GM21515 (cell line): ENCODE measurements around the gene ASPHD1.
"Not testable (repeated sequence)": the region's sequence is repeated elsewhere in the genome, so short reads cannot be mapped to it uniquely, and the experiment has no call there.

Source experiments
- ATAC-seq: cut with Tn5 transposase; IDR thresholded peaks from one replicate; pipeline ENCODE4 v1.9.1; 2021; ENCODE audit not compliant: unreplicated experiment

The ASPHD1 gene

DNA sequence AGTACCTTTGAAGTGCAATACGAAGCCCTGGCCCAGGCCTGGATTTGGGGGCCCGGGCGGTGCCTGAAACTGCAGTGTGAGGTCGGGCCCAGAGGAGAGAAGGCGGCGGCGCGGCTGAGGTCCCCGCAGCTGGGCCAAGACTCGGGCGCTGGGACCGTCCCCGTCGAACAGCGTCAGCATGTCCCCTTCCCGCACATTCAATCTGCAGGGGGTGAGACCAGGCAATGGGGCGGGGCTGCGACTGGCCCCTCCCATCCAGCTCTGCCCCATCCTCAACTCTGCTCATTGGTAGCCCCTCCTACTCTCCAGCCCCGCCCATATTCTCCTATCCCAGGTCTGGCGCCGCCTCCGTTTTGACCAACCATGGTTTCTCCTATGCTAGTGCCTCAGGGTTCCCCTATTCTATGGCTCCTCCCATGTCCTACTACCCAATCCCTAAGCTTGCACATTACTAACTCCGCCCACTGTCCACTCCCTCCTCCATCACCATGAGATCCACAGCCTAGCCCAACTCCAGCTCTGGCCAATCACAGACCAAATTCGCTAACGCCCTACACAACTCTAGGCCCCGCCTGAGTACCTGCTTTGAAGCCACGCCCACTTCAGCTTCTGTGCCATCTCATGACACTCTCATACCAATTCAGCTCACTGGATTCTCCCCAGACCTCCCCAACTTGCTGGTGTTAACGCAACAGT lies 22.9 kb upstream of the ASPHD1 start:
- no peak for ATAC-seq

DNA sequence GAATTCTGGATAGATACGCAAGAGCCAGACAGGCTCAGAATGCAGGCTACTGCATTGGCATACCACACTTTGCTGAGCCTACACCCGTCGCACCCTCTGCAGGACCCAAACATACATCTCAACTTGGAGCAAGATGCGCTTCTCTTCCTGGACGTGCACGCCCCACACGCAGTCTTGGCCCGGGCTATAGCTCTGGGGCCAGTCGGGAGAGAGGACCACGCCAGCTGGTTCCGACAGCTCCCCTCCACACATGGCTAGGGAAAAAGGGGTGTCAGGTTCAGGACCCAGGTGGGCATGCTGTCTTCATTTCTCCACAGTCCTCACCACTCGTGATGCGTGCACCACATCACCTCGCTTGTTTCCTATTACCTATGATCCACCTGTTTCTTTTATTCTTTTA lies 22.1 kb upstream of the ASPHD1 start:
- no peak for ATAC-seq

DNA sequence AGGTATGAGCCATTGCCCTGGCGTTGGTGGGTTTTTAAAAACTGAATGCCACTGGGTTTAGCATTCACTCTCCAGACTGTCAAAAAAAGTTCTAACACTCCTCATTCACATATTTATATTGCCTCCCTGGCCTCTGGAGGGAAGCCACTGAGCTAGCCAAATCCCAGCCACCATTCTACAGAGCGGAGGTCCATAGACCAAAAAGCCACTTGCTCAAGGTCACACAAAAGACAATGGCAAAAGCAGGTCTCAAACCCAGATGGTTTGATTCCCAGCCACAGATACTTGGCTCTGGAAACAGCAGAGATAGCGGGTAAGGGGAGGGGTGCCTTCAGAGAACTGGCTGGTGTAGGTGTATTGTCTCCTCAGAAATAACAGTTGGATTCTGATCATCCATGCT lies 19.2 kb upstream of the ASPHD1 start:
- ATAC-seq: no peak

DNA sequence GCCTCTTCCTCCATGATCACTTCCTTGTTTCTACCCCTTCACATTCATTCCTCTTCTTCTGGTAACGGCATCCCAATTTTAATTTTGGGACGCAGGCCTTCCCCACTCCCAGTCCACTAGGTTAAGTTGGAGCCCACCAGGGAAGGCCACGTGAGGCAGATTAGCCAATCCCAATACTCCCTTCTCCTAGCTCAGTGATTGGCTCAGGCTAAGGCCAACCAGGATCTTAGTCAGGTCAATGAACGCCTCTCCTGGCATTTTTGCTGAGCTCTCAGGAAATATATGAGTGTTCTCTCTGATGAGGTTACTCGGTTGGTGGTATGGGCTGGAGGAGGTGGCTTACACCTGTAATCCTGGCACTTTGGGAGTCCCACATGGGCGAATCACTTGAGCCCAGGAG lies 16.3 kb upstream of the ASPHD1 start:
- ATAC-seq: no peak

DNA sequence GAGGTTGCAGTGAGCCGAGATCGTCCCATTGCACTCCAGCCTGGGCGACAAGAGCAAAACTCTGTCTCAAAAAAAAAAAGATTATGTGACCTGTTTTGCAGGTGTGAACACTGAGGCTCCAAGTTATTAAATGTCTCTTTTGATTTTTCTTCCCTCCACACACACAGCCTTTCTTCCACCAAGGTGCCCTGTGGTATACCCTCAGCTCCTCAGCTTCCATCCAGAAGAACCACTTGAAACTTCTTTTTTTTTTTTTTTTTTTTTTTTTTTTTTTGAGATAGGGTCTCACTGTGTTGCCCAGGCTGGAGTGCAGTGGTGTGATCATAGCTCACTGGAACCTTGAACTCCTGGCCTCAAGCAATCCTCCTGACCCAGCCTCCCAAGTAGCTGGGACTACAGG lies 10.9 kb upstream of the ASPHD1 start:
- not testable (repeated sequence) for ATAC-seq

DNA sequence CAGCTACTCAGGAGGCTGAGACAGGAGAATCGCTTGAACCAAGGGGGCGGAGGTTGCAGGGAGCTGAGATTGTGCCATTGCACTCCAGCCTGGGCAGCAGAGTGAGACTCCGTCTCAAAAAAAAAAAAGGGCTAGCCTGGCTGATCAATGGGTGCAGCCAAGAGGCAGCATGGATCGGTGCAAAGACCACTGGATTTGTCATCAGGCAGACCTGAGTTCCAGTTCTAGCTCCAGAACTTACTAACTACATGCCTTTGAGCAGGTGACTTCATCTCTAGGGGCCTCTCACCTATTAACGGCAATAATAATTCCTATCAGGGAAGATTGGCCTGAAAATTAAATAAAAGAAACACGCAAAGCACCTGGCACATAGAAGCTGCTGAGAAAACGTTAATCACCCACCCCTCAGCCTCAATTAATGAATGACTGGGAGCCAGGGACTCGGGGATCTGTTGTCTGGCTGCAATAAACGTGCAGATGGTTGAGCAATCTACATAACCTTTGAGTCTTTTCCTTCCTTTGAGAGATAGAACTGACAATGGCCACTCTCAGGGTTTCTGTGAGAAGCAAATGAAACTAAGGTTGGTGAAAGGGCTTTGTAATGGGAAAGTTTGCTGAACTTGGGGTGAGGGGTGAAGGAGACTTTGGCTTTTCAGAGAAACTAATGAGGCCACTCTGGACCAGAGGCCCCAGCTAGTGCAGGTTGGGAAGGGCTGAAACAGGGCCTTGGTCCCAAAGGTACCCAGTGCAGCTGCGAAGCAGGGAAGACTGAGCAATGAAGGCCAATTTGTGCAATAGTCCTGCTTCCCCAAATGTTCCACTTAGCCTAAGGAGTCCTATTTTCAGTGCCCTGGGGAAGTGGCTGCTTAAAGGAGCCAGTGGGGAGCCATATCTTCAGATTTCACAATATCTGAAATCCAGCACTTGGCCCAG lies 8.5 kb upstream of the ASPHD1 start:
- no peak for ATAC-seq

DNA sequence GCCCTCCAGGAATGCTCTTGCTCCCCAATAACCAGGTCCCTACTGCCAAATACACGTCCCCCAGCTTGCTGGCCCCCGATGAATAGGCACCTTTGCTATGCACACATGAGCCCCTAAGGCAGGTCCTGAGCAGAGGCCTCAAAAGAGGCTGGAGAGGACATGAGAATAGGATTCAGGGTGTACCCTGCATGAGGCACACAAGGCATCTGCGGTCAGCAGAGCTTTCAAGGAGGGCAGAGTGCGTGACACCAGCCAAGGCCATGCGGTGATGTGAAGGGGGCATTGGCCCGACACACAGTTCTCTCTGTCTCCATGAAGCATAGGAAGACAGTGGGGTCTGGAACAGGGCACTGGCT lies 7.9 kb upstream of the ASPHD1 start:
- ATAC-seq: no peak

DNA sequence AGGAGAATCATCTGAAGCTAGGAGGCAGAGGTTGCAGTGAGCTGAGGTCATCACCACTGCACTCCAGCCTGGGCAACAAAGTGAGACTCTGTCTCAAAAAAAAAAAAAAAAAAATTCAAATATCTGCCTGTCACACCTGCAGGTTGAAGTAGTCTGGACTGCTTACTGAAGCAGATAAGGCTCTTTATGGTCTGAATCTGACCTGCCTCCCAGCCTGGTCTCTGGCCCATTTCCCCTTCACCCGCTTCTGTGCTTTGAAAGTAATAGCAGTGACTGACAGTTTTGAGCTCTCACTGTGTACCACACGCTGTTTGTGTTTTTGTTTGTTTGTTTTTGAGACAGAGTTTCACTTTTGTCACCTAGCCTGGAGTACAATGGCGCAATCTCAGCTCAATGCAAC lies 6.7 kb upstream of the ASPHD1 start:
- no peak for ATAC-seq

DNA sequence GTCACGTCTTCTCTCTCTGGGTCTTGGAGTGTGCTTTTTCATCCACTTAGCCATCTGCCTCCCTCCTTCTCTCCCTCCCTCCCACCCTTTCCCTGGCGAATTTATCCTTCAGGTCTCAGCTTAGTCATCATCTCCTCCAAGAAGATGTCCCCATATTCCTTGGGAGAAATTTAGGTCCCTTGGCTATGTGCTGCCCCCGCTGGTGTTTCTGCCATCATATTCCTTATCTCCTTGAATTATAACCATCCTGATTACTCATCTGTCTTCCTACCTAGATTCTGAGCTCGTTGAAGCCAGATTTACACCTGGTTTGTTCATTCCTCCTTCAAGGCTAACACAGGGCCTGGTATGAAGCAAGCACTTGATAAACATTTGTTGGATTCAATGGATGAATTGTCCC lies 5.9 kb upstream of the ASPHD1 start:
- ATAC-seq: no peak

DNA sequence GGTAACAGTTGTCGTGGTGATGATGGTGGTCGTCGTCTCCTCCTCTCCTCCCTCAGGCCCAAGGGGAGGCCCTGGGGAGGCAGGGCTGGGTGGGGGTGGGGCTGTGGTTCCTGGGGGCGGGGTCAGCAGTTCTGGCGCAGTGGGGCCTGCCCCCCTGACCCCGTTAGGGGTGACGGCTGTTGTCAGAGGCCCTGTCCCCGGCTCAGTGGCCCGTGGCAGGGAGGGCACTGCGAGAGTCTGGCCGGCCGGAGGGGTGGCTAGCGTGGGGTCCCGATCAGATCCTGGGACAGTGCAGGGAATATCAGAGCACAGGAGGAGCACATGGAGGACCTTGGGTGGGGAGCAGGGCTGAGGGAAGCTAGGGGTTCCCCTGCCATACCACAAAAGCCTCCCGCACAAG lies 3.4 kb upstream of the ASPHD1 start:
- ATAC-seq: no peak

DNA sequence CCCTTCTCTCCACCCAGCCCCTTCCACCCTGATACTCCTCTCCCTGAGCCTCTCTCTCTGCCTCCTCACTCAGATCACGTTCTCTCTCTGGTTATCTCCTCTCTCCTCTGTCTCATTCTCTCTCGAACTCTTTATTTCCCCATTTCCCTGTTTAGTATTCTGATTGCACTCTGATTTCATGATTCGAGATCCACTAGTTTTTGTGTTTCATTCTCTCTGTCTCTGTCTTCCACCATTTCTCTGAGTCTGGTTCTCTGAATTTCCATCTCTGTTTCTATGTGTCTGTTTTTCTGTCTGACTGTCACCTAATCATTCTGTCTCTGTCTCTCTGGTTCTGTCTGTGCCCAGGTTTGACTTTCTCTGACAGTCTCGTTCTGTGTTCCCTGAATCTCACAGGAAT lies 3.0 kb upstream of the ASPHD1 start:
- no peak for ATAC-seq

DNA sequence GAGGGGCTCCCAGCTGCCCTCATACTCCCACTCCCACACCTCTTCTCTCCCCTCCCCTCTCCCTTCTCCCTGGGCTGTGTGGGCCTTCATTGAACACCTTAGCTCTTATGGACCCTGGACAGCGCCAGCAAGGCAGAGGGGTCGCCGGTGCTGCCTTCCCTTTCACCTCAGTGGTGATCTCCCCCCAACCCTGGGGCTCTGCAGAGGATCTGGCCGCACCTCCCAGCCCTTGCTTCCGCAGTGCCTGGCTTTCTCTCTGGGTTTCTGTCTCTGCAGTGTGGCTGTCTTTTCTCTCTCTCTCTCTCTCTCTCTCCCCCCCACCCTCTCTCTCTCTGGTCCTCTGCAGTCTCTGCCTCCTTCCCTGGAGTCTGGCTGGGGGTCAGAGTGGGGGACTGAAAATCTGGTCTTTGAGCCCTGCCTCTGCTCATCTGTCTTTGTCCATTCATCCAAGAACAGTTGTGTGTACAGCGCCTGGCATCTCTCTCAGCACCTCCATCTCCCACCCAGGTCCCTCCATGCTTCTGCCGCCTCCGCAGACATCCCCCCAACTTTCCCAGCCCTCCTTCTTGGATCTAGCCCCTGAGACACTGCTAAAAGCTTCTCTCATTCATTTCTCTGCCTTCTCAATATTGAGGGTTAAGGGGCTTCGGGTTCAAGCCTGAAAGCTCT lies 2.0 kb upstream of the ASPHD1 start:
- no peak for ATAC-seq

DNA sequence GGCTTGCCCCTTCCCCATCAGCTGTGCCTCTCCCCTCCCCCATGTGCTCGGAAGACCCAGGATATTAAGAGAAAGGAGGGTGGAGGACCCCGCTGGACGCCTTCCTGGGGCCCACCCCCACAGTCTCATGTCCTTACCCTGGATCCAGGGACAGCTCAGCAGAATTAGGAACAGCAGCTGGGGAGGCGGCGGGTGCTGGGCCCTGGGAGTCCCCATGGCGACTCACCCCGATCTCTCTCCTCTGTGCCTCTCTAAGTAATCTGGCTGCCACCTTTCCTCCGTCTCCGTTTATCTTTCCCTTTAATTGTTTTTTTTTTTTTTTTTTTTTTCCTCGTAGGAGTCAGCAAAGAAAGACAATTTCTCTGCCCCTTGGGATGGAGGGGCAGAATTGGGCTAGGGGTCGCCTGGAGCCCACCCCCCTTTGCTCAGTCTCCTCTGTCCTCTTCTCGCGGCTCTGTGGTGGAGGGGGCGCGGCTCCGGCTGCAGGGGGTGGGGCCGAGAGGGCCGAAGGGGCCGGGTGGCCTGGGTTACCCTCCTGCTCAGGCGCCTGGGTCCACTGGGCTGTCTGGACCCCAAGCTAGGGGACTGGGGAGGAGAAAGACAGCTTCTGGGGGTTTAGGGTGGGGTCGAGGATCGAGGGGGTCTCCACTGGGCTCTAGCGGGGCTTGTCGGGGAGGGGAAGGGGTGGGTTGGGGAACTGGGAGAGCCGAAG lies 1.3 kb upstream of the ASPHD1 start:
- no peak for ATAC-seq

DNA sequence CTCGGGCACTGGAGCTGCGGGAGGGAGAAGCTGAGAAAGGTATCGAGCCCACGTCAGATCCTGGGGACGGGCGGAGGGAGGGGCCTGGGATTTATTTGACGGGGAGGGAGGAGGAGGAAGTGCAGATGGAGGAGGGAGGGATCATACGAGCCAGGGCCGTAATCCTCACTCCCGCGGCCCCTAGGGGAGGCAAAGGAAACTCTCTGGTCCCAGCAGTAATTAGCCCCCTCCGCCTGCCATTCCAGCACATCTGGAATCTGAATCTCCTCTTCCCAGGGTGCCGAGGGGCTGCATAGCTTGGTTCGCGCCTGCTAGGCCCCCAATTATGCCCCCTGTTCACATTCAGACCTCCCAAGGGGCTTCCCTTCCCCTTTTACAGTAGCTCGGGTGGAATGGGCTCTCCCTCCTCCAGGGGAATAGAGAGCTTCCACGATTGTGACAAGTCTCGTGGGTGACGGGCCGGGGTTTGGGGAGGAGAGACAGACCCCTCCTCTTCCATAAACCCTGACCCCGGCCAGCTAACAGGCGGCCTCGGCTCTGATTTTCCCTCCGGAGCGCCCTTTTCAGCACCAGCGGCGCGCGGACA lies 679 bp upstream of the ASPHD1 start, which contains the start of gene SEZ6L2:
Gene SEZ6L2 (minus strand): TSS at position 35 of the 586 bp plus-strand sequence. CDS start 531 bp downstream, outside the sequence.
- no peak for ATAC-seq

DNA sequence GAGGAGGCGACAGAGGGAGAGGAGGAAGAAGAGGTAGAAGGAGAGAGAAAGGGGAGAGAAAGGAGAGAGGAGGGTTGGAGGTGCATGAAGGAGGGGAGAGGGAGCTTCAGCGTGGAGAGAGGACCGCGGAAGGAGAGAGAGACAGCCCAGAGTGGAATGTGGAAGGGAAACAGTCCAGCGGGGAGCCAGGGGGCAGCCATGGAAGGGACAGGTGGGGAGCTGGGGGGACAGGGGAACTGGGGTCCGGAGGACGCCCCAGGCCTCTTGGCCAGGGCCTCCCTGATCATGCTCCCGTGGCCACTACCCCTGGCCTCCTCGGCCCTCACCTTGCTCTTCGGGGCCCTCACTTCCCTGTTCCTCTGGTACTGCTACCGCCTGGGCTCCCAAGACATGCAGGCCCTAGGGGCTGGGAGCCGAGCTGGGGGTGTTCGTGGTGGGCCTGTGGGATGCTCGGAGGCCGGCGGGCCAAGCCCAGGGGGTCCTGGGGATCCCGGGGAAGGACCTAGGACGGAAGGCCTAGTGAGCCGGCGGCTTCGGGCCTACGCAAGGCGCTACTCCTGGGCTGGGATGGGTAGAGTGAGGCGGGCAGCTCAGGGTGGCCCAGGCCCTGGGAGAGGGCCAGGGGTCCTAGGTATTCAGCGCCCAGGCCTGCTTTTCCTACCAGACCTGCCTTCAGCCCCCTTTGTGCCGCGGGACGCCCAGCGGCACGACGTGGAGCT lies 759 bp downstream of the ASPHD1 start:
- ATAC-seq: no peak

DNA sequence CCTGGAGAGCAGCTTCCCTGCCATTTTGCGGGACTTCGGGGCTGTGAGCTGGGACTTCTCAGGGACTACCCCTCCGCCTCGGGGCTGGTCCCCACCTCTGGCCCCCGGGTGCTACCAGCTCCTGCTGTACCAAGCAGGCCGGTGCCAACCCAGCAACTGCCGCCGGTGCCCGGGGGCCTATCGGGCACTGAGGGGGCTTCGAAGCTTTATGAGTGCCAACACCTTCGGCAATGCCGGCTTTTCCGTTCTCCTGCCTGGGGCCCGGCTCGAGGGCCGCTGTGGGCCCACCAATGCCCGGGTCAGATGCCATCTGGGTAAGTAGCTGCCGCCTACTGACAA lies 1.3 kb downstream of the ASPHD1 start:
- ATAC-seq: no peak

DNA sequence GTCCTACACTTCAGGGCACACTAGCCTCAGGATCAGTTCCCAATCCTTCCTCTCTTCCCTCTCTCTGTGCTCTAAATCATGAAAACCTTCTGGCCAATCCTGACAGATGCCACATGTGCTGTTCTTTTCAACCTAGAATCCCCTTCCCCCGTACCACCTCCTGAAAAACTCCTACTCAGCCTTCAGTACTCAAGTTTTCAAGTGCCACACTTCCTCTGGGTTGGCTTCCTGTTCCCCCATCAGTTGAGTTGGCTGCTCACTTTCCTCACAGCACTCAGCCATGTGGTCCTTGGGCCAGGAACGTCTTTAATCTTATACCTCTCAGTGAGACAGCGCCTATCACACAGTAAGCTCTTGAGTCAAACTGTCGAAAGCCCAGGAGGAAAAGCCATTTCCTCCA lies 3.3 kb downstream of the ASPHD1 start:
- ATAC-seq: no peak

DNA sequence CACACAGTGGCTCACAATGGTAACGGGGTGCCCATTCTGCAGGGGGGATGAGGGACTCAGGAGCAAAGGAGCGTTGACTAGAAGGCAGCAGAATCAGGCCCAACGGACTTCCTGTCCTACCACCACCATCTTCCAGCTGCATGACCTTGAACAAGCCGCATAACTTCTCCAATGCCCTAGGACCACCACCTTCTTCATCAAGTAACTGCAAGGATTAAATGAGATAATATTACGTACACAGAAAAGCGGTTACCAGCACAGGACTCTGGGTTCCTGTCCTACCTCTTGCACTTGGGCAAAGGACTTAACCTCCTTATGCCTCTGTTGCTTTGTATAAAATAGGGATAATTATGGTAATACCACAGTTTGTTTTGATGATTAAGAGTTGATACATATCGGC lies 4.7 kb downstream of the ASPHD1 start:
- no peak for ATAC-seq

DNA sequence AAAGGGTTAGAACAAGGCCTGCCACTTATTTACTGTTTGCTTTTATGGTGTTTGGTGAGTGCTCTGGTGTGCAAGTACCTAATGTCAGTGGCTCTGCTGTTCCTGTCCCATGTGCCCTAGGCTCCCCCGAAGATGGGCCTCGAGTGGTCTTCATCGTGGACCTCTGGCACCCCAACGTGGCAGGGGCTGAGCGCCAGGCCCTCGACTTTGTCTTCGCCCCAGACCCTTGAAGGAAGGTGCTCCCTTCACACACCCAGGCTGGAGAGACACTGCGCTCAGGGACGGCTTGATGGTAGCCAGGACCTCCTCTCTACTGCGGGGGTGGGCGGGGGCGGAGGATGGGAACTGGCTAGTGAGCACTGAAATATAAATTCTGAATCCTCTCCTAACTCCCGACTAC lies 5.4 kb downstream of the ASPHD1 start:
- no peak for ATAC-seq

DNA sequence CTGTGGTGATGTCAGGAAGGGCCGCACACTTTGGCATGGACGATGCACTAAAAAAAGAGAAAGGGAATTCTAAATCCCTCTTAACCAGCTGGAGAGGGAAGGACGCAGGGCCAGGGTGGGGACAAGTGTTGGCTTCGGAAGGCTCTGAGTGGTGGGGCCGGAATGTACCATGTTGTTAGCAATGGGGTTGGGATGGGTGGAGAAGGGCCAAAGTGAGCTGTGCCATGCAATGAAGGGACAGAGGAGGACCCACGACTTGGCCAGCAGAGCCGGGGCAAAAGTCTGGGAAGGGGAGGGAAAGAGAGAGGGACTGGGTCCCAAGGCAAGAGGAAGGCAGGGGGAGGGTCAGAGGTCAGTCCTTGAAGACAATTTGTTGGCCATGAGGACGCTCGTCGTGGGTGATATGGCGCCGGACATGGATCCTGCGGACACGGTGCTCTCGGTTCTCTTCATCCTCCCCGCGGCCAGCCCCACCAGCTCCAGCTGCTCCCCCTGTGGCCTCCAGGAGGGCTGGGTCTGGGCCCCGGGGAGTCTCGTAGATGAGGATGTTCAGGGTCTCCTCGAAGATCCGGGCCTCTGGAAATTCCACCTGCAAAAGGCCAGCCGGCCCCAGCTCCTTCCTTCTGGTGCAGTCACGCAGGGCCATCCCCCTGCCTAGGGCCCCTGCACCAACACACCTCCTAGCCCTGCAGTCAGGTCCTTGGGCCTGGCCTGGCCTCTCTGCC lies 6.4 kb downstream of the ASPHD1 start:
- no peak for ATAC-seq
